Gastrocnemius medialis (tissue), 4 donors: ENCODE results near the gene SREBF2. TPM values are rescaled to one million over a fixed set of nuclear protein-coding genes. Genes with fewer than 3 reads are reported as not detected.
A peak's percentile ranks its signal among the peaks of the same experiment; 100 is the strongest.

Experiments used
- ATAC-seq, 2 donors: fragments of 150-250 bp; one replicate each; pipeline ENCODE4 v1.9.1; 2016
- DNase-seq, 2 donors: peaks; one replicate each; pipeline ENCODE4 v3.0.0-alpha.2; 2019
- H3K27ac ChIP-seq, 4 donors: fragments of 200-600 bp; sonication (generic); 1 replicate in 1 of 4; 2 replicates in 3 of 4; pipeline ENCODE4 v1.5.1; 2016 to 2018; ENCODE audit warnings: mild to moderate bottlenecking in 2 of 4, moderate library complexity in 1 of 4
- H3K27me3 ChIP-seq, 3 donors: fragments of 200-600 bp; sonication (generic) in 2 of 3; 1 replicate in 1 of 3; 2 replicates in 2 of 3; pipeline versions ENCODE4 v1.5.1 to v1.6.0; 2016 to 2019; ENCODE audit warnings: mild to moderate bottlenecking in 1 of 3, moderate library complexity in 1 of 3
- H3K36me3 ChIP-seq, 2 donors: fragments of 200-600 bp; sonication (generic) in 1 of 2; one replicate each; pipeline ENCODE4 v1.5.1; 2017 to 2018
- H3K4me1 ChIP-seq, 2 donors: fragments of 200-600 bp; sonication (generic) in 1 of 2; one replicate each; pipeline ENCODE4 v1.5.1; 2016 to 2017; ENCODE audit warnings: mild to moderate bottlenecking in 2 of 2
- H3K4me3 ChIP-seq, 4 donors: fragments of 200-600 bp; sonication (generic) in 3 of 4; 1 replicate in 1 of 4; 2 replicates in 3 of 4; pipeline ENCODE4 v1.5.1; 2016 to 2019; ENCODE audit warnings: mild to moderate bottlenecking in 2 of 4
- H3K9me3 ChIP-seq, 3 donors: fragments of 200-600 bp; sonication (generic) in 2 of 3; 1 replicate in 1 of 3; 2 replicates in 2 of 3; pipeline ENCODE4 v1.5.1; 2016 to 2019
- POLR2A ChIP-seq, 2 donors: fragments of 450-650 bp; IDR thresholded peaks; one replicate each; pipeline ENCODE4 v1.6.1; 2017; ENCODE audit warnings: antibody characterized with exemption in 2 of 2, mild to moderate bottlenecking in 2 of 2, moderate library complexity in 2 of 2
- in situ Hi-C, 4 donors: fragments of 200-750 bp; cut with MboI; loops; one replicate each; pipeline versions ENCODE4 v1.15.0 to v1.8.0; 2017; ENCODE audit warnings: low sequenced_read_pairs in 4 of 4
- intact Hi-C: fragments of 100-400 bp; cut with DNase I; formaldehyde crosslinking; loops from one replicate; pipeline ENCODE4 v1.15.1; 2023; ENCODE audit warnings: low total_unique reads
- total RNA-seq, 4 donors: library from RNA; depleted of rRNA; stranded (reverse); fragments of >200 nt; gene quantifications; one replicate each; pipeline versions ENCODE4 v1.1.0 to v1.2.3, GENCODE V29; 2016
- TF ChIP-seq, protein P1 (sequence below), 5 experiments: fragments of 450-650 bp in 3 of 5; fragments of 200-600 bp in 2 of 5; sonication (generic) in 2 of 5; IDR thresholded peaks in 4 of 5; conservative IDR thresholded peaks in 1 of 5; 1 replicate in 4 of 5; 2 replicates in 1 of 5; pipeline ENCODE4 v1.5.1; 2016 to 2019; ENCODE audit warnings: antibody characterized with exemption in 5 of 5, mild to moderate bottlenecking in 3 of 5, moderate library complexity in 3 of 5

The SREBF2 gene
- total RNA-seq, 4 donors from 2014 or later = 25.1 to 40.9 (median 36.1) TPM

DNA sequence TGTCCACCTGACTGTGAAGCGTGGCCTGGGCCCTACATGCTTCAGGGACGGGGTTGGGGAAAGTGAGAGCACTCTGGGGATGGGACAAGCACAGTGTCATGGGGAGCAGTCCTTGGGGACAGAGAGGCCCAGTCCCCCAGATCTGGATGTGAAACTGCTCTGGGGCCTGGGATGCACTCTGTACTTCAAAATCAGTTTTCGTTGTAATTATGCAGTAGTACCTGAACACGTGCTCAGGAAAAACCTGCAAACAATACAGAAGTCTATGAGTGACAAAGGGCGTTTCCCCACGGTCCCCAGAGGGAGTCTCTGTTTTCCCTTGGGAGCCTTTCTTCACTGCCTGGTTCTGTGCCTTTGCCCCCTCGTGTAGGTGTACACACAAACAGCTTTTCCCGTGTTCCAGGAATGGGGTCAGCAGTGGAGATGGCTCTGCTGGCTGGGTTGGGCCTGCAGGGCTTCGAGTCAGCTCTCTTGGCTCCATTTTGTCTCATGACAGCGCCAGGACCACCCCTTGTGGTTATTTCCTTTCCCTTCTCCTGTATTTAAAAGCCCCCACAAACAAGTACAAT, 98.9 kb downstream of the SREBF2 start:
- TF ChIP-seq, protein P1, sequence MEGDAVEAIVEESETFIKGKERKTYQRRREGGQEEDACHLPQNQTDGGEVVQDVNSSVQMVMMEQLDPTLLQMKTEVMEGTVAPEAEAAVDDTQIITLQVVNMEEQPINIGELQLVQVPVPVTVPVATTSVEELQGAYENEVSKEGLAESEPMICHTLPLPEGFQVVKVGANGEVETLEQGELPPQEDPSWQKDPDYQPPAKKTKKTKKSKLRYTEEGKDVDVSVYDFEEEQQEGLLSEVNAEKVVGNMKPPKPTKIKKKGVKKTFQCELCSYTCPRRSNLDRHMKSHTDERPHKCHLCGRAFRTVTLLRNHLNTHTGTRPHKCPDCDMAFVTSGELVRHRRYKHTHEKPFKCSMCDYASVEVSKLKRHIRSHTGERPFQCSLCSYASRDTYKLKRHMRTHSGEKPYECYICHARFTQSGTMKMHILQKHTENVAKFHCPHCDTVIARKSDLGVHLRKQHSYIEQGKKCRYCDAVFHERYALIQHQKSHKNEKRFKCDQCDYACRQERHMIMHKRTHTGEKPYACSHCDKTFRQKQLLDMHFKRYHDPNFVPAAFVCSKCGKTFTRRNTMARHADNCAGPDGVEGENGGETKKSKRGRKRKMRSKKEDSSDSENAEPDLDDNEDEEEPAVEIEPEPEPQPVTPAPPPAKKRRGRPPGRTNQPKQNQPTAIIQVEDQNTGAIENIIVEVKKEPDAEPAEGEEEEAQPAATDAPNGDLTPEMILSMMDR (IDR thresholded peaks at IDR 0.05 in 4 of 5, conservative IDR thresholded peaks at IDR 0.05 in 1 of 5) = no peak
- no peak for TF ChIP-seq POLR2A (IDR thresholded peaks at IDR 0.05)
- no peaks in the 10 kb centered on the region for H3K36me3 ChIP-seq
- ATAC-seq (no peak), DNase-seq (no peak)
- intact Hi-C loops = no loop called here
- no peak overlapping the region for H3K4me3 ChIP-seq
- H3K4me1 ChIP-seq = peaks cover 5 to 10% of the 10 kb centered on the region in 2 donors
- no peak overlapping the region for H3K27ac ChIP-seq
- no peaks in the 10 kb centered on the region for H3K9me3 ChIP-seq
- no peaks in the 10 kb centered on the region for H3K27me3 ChIP-seq
- in situ Hi-C loops = no loop called here

DNA sequence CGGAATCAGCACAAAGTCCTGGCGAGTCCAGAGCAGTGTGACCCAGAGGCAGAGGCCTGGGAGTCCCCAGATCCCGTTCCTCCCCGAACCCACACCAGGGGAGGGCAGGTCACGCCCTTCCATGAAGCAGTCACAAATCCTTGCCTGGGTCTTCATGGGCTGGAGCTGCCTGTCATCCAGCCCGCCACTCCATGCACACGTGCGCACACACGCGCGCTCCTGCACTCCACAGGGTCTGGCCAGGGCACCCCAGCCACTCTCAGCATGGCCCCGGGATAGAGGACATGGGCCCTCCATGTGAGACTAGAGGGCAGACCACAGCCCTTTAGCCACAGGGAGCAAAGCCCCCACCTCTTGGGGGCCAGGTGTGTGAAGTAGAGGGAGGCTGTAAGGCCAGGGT, 99.4 kb downstream of the SREBF2 start:
- Histone ChIP-seq H3K36me3 (no peaks in the 10 kb centered on the region), H3K27ac (no peak overlapping the region), H3K4me3 (no peak overlapping the region), H3K9me3 (no peaks in the 10 kb centered on the region), H3K27me3 (no peaks in the 10 kb centered on the region), H3K4me1 (peaks cover 5 to 10% of the 10 kb centered on the region in 2 donors)
- TF ChIP-seq, protein P1 (IDR thresholded peaks at IDR 0.05 in 4 of 5, conservative IDR thresholded peaks at IDR 0.05 in 1 of 5) = no peak
- DNase-seq (no peak), ATAC-seq (no peak)
- in situ Hi-C loops (no loop called here), intact Hi-C loops (no loop called here)

DNA sequence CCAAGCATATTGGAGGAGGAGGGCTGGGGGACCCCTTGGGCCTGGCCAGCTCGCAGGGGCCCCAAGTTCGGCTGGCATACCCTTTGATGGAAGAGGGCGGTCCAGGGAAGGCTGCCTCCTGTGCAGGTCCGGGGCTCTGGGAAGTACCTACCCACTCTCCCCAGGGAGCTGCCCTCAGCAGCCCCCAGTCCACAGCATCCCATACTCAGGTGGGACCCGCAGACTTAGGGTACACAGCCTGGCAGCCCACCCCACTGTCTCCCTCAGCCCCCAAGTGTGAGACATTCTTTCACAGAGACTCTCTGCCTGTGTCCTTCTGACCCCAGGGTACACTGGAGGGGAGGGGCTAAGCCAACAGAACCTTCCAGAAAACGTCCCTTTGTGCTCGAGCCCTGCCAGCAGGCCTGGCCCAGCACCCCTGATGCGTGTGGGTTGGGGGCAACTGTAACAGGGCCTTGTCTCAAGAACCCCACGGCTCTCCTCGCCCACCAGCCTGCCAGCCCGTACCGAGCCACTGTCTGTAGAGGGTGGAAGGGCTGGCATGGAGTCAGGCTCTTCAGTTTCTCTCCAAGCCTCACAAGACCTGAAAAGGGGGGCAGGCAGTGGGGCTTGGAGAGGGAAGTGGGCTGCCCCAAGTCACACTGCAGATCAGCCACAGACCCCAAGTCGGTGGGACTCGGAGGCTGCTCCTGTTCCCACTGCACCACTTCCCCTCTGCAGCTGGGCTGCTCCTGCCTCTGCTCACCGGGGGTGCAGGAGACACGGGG, 100.7 kb downstream of the SREBF2 start:
- no peak overlapping the region for H3K27ac ChIP-seq
- no peaks in the 10 kb centered on the region for H3K9me3 ChIP-seq
- in situ Hi-C loops (no loop called here), intact Hi-C loops (no loop called here)
- H3K27me3 ChIP-seq = no peaks in the 10 kb centered on the region
- TF ChIP-seq, protein P1 (IDR thresholded peaks at IDR 0.05 in 4 of 5, conservative IDR thresholded peaks at IDR 0.05 in 1 of 5) = no peak
- no peak for TF ChIP-seq POLR2A (IDR thresholded peaks at IDR 0.05)
- no peaks in the 10 kb centered on the region for H3K36me3 ChIP-seq
- H3K4me3 ChIP-seq = no peak overlapping the region
- peaks cover 5 to 12% of the 10 kb centered on the region in 2 donors for H3K4me1 ChIP-seq
- ATAC-seq (no peak), DNase-seq (no peak)

DNA sequence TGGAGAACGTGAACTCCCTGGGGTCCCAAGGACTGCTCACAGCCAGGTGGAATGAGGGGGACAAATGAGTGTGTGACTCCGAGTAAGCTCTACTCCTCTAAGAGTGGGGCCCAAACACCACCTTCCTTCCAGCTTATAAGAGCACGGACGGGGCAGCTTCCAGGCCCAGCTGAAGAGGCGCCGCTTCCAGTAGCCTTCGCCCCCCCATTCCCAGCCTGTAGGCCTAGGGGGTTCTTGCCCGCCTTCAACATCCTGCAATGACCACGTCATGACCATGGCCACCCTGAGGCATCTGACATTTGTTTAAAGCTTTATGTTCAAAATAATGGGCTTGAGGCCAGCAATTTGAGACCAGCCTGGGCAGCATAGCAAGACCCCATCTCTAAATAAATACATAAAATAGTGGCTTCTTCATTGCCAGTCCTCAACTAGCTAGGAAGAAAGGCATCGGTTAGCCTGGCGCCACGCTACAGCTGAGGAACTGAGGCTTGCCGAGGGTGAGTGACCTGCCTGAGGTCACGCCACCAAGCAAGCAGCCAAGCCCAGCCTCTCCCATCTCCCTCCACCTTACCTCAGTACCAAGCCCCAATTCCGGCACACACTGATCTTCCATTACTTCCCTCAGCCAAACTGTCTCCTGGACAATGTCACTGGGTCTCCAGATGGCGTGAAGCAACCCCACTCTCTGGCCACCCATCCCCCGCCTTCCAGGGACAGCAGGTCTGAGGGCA, 101.5 kb downstream of the SREBF2 start:
- H3K4me3 ChIP-seq = no peak overlapping the region
- ATAC-seq (peak in 1 of 2 donors; percentile 14), DNase-seq (no peak)
- intact Hi-C loops (no loop called here), in situ Hi-C loops (no loop called here)
- H3K4me1 ChIP-seq = peaks cover 8 to 21% of the 10 kb centered on the region in 2 donors
- no peaks in the 10 kb centered on the region for H3K9me3 ChIP-seq
- H3K27ac ChIP-seq = peak overlapping the region in 2 of 4 donors; percentile 46 to 78
- no peak for TF ChIP-seq POLR2A (IDR thresholded peaks at IDR 0.05)
- TF ChIP-seq, protein P1 (IDR thresholded peaks at IDR 0.05 in 4 of 5, conservative IDR thresholded peaks at IDR 0.05 in 1 of 5) = no peak
- no peaks in the 10 kb centered on the region for H3K36me3 ChIP-seq
- H3K27me3 ChIP-seq = no peaks in the 10 kb centered on the region
